Lower leg skin (tissue), 3 donors: ENCODE measurements around the gene NEURL4.

ENCODE experiments used
- CTCF ChIP-seq, 3 donors: fragments of 450-650 bp; IDR thresholded peaks; one replicate each; pipeline ENCODE4 v1.5.1; 2016; ENCODE audit warnings: antibody characterized with exemption in 3 of 3, mild to moderate bottlenecking in 3 of 3, moderate library complexity in 2 of 3
- POLR2A ChIP-seq, 2 donors: fragments of 450-650 bp; IDR thresholded peaks; one replicate each; pipeline ENCODE4 v1.6.1; 2016 to 2017; ENCODE audit warnings: antibody characterized with exemption in 2 of 2, mild to moderate bottlenecking in 1 of 2, moderate library complexity in 1 of 2

- TF ChIP-seq CTCF (IDR thresholded peaks at IDR 0.05) (no peak), POLR2A (IDR thresholded peaks at IDR 0.05) (no peak)
Observed at GRCh38 chr17:7327056-7327455, 2.1 kb downstream of the NEURL4 start.
